ENCODE data around the gene ACSF2.

DNA sequence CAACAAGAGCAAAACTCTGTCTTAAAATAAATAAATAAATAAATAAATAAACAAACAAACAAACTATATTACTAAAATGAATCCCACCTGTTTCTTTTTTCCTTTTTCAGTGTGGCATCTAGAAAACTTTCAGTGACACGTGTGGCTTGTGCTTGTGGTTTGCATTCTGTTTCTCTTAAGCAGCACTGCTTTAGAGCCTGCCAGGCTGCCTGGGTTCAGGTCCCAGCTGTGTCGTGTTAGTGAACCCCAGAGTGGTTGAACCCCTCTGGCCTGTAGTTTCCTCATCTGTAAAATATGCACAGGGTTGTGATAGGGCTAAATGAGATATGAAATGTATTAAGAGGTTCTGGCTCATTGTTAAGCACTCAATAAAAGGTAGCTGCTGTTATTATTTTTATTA, 94.5 kb downstream of the ACSF2 start:
- no peak for TF ChIP-seq BACH2 (CRISPR knock-in tag; IDR thresholded peaks at IDR 0.05; ENCODE audit: borderline replicate concordance)
- TF ChIP-seq, protein P1, sequence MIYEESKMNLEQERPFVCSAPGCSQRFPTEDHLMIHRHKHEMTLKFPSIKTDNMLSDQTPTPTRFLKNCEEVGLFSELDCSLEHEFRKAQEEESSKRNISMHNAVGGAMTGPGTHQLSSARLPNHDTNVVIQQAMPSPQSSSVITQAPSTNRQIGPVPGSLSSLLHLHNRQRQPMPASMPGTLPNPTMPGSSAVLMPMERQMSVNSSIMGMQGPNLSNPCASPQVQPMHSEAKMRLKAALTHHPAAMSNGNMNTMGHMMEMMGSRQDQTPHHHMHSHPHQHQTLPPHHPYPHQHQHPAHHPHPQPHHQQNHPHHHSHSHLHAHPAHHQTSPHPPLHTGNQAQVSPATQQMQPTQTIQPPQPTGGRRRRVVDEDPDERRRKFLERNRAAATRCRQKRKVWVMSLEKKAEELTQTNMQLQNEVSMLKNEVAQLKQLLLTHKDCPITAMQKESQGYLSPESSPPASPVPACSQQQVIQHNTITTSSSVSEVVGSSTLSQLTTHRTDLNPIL (CRISPR knock-in tag; IDR thresholded peaks at IDR 0.05; ENCODE audit: low read depth): no peak
- TF ChIP-seq GLIS3 (CRISPR knock-in tag; IDR thresholded peaks at IDR 0.05): no peak
- TF ChIP-seq, protein P2, sequence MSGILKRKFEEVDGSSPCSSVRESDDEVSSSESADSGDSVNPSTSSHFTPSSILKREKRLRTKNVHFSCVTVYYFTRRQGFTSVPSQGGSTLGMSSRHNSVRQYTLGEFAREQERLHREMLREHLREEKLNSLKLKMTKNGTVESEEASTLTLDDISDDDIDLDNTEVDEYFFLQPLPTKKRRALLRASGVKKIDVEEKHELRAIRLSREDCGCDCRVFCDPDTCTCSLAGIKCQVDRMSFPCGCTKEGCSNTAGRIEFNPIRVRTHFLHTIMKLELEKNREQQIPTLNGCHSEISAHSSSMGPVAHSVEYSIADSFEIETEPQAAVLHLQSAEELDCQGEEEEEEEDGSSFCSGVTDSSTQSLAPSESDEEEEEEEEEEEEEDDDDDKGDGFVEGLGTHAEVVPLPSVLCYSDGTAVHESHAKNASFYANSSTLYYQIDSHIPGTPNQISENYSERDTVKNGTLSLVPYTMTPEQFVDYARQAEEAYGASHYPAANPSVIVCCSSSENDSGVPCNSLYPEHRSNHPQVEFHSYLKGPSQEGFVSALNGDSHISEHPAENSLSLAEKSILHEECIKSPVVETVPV (CRISPR knock-in tag; IDR thresholded peaks at IDR 0.05): no peak

Data from SK-N-SH treated with all-trans-retinoic acid at 6 μM for 48 hours (cell line).